Vagina (tissue), 2 donors: ENCODE measurements around the gene EPC1.

Experiments
- POLR2AphosphoS5 ChIP-seq, 2 donors: sonication (generic); formaldehyde crosslinking; IDR thresholded peaks; one replicate each; pipeline ENCODE4 v1.9.0; 2017; ENCODE audit warnings: antibody characterized with exemption in 2 of 2, mild to moderate bottlenecking in 2 of 2, low read depth in 1 of 2; ENCODE audit not compliant: insufficient read depth in 1 of 2
- TF ChIP-seq, protein P1 (sequence below), 3 experiments: fragments of 450-650 bp in 2 of 3; fragments of 200-600 bp in 1 of 3; sonication (generic) in 1 of 3; IDR thresholded peaks; one replicate each; pipeline ENCODE4 v1.5.1; 2017 to 2019; ENCODE audit warnings: antibody characterized with exemption in 3 of 3, mild to moderate bottlenecking in 2 of 3, moderate library complexity in 2 of 3

GRCh38 chr10:32318476-32318896 is 28.5 kb downstream of the EPC1 start:
- TF ChIP-seq, protein P1, sequence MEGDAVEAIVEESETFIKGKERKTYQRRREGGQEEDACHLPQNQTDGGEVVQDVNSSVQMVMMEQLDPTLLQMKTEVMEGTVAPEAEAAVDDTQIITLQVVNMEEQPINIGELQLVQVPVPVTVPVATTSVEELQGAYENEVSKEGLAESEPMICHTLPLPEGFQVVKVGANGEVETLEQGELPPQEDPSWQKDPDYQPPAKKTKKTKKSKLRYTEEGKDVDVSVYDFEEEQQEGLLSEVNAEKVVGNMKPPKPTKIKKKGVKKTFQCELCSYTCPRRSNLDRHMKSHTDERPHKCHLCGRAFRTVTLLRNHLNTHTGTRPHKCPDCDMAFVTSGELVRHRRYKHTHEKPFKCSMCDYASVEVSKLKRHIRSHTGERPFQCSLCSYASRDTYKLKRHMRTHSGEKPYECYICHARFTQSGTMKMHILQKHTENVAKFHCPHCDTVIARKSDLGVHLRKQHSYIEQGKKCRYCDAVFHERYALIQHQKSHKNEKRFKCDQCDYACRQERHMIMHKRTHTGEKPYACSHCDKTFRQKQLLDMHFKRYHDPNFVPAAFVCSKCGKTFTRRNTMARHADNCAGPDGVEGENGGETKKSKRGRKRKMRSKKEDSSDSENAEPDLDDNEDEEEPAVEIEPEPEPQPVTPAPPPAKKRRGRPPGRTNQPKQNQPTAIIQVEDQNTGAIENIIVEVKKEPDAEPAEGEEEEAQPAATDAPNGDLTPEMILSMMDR (IDR thresholded peaks at IDR 0.05) = no peak
- no peak for TF ChIP-seq POLR2AphosphoS5 (IDR thresholded peaks at IDR 0.05; ENCODE audit: insufficient read depth in 1 of 2, low read depth in 1 of 2)
